NCI-H2107 (cell line): Measurements from ENCODE around the gene ATP8B4.
"Not testable (repeated sequence)": the region's sequence is repeated elsewhere in the genome, so short reads cannot be mapped to it uniquely, and the experiment has no call there.

Experiments used
- DNase-seq: peaks from one replicate; lab custom pipeline; 2025; lab: John Stamatoyannopoulos, UW

Gene ATP8B4

DNA sequence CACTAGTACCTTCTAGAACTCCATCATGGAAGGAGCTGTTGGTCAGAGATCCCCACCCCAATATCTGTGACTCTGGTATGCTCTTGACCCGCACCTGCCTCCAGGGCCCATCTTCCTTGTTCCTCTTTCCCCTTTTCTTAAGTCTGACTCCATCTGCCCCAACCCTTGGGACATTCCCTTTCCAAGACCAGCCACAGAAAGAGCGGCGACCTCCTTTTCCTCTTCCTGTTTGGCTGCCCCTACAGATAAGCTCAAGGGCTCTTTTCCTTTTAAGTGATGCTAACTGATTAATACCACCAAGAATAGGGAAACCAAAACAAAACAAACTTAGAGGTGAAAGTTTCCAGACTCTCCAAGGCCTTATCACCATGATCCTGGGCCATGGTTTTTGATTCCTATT lies 21.9 kb upstream of the ATP8B4 start:
- DNase-seq: no peak

DNA sequence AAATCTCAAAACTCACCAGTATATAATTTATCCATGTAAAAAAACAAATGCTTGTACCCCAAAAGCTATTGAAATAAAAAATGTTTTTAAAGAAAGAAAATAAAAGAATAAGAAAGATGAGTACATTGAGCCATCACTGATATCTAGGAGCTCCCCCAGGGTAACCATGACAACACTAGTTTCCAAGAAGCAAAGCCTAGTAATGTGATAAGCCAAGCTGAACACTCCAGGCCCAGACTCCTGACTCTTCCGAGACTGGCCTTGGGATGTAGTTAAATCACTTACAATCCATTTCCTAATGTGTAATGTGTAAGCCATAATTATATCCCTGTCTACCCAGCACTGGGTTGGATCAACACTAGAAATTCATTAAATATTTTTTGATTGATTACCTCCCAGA lies 21.1 kb upstream of the ATP8B4 start:
- DNase-seq: no peak

DNA sequence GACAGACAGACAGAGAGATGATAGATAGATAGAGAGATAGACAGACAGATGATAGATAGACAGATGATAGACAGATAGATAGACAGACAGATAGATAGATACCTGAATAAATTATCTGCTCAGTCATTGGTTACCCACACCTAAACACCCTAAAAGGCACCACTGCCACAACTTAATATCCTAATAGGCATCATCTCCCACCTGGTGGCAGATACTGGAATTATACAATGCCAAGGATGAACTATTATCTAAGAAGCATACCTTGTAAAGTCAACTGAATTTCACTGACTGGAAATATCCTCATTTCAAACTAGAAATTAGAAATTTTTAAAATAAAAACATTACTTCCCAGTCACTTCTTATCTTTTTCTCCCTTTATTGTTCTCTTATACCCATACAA lies 19.4 kb upstream of the ATP8B4 start:
- no peak for DNase-seq

DNA sequence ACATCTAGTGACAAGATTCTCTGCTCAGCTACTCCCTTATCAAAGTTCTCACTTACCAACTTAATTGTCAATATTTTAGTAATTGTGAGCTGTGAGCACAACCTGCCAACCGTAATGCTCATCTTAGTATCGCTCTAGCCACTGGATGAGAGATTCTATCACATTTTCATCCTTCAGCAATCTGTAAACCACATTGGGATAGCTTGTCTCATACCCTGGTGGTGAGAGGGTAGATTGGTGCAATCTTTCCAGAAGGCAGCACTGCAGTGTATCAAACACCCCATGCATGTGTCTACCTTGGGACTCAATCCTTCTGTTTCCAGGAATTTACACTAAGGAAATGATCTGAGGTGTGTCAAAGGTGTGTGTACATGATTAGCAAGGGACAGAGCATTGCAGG lies 18.9 kb upstream of the ATP8B4 start:
- no peak for DNase-seq

DNA sequence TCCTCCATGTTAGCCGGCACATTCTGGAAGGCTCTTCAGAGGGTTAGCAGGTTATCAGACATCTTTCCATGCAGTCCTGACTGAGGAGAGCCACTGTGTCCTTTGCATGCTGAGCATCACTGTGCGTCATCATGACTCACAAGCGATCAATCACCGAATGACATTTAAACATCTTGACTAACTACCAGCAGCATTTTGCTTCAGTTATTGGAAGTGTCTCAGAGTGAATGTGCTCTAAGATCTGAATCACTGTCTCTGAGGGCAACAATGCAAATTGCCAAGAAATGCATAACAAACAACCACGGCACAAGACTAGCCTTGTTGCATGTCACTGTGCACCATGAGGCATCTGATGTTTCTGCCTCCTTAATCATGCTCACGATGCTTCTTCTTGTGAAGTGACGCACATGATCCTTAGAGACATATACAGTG lies 18.3 kb upstream of the ATP8B4 start:
- no peak for DNase-seq

DNA sequence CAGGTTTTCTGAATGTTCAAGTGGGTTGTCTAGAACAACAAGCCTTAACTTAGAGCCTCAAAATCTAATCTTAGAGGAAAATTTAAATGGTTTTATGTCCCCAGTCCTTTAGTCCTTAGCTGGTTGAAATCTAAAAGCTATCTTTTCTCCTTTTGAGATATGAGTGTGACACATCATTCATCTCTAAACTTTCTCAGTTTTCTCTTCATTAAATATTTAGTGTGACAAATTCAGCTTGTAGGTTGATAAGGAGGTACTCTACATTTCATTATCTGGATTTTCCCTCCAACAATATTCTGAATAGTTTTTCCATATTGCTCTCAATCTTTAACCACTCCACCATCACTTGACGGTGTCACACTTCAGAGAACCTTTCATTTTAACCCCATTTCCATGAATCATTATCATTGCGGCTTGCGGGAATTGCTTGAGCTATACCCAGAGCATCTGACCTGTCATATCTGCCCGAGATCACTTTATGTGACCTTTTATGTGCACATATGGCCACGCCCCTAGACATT lies 16.1 kb upstream of the ATP8B4 start:
- no peak for DNase-seq

DNA sequence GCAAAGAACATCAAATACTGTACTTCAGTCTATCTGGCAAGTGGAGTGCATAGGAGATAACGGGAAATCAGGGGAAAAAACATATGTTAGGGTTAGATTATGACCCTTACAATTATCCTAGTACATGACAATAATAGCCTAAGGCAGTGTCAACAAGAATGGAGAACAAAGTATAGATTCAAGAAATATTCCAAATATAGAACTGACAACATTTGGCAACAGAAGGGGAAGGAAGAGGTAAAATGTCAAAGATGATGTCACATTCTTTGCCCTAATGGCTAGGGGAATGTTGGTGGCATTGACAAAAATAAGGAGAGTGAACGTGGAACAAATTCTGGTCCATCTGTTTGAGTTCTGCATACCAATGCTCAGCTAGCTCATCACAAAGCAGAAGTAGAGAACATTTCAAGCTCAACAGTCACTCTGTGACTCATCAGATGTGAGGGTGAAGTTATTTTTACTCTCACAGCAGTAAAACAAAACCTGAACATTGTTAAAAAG lies 15.5 kb upstream of the ATP8B4 start:
- no peak for DNase-seq

DNA sequence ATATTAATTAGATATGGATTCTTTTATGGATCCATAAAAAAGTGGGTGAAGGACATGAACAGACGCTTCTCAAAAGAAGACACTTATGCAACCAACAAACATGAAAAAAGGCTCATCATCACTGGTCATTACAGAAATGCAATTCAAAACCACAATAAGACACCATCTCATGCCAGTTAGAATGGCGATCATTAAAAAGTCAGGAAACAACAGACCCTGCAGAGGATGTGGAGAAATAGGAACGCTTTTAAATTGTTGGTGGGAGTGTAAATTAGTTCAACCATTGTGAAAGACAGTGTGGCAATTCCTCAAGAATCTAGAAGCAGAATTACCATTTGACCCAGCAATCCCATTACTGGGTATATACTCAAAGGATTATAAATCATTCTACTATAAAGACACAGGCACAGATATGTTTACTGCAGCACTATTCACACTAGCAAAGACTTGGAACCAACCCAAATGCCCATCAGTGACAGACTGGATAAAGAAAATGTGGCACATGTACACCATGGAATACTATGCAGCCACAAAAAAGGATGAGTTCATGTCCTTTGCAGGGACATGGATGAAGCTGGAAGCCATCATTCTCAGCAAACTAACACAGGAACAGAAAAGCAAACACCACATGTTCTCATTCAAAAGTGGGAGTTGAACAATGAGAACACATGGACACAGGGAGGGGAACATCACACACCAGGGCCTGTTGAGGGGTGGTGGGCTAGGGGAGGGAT lies 13.4 kb upstream of the ATP8B4 start:
- DNase-seq: not testable (repeated sequence)

DNA sequence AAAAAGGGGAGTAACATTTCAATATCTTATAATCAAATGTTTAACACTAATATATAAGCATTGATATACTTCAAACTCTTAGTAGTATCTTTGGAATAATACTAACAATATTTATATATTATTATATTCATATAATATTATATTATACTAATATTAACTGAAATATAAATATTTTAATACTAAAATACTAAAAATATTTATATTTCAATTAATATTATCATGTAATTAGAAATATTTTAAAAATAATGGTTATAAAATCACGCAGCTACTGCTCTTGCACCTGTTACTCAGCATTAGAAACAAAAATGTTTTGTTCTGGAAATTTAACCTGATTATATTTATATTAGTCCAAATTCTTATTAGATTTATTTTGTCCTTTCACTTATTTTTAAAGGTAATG lies 12.6 kb upstream of the ATP8B4 start:
- no peak for DNase-seq

DNA sequence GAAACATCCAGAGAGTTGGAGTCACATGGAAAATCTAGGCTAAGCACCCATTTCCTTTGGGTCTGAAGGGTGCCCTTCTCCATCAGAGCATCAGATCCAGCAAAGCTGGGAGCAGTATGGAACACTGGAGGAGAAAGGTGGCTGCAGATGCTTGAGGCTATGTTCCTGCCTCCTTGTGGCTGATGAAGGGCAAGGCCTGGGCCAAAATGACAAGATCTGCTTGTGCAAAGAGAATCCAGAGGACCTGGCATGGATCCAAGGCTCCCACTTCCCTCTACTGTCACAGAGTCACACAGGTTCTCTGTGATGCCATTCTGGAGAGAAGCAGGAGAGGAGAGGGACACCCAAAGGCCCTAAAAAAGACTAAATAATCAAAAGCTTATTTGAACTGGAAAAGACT lies 9.2 kb upstream of the ATP8B4 start:
- DNase-seq: no peak

DNA sequence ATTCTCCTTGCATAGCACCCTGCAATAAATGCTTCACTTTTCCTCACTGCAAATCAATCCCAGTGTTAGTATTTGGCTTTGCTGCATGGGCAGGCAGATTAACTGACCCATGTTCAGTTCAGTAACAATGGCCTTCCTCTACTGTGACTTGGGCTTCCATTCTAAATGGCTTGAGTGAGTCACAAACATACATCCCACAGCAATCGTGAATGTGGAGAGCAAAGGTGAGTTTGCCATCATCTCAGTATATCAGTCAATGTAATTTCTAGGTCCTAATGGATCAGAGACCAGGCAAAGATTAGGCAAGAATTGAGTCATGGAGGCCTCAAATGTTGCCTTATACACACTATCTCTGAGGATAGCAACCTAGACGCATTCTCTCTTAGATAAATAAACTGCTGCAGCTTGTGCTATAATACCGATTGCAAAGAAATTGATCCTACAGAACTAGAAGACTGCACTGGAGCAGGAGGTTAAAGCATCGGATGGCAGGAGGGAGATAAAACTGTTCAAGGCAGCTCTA lies 8.3 kb upstream of the ATP8B4 start:
- DNase-seq: no peak

DNA sequence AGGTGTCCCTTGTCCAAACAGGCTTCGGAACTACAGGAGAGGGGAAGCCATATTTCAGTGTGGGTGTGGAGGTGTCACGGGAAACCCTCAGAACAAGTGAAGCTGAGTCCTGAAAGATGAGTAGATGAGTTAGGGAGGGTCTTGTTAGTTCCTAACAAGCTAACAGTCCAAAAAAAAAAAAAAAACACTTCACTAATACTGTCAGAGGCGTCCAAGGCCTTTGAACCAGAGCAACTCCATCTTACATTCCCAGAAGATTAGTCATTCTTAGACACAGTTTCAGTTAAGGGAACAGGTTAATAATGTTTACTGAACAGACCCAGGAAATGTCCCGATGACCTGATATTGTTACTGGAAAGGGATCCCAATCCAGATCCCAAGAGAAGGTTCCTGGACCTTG lies 7.0 kb upstream of the ATP8B4 start:
- DNase-seq: no peak

DNA sequence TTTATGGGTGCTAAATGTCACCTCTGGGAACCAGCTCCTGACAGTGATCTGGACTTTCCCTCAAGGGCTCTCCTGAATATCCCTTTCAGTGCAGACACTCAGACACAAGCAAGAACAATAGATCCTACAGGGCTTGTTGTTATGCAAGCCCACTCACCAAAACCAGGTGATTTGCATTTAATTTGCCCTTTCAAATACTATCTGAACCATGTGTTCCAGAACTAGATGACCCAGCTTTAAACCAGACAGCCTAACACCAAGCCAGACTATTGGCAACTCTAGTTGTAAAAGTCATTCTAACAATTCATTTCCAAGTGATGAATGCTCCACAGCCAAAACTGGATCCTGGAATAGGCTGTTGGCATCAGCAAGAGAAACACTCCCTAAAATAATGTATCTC lies 5.6 kb upstream of the ATP8B4 start:
- DNase-seq: no peak

DNA sequence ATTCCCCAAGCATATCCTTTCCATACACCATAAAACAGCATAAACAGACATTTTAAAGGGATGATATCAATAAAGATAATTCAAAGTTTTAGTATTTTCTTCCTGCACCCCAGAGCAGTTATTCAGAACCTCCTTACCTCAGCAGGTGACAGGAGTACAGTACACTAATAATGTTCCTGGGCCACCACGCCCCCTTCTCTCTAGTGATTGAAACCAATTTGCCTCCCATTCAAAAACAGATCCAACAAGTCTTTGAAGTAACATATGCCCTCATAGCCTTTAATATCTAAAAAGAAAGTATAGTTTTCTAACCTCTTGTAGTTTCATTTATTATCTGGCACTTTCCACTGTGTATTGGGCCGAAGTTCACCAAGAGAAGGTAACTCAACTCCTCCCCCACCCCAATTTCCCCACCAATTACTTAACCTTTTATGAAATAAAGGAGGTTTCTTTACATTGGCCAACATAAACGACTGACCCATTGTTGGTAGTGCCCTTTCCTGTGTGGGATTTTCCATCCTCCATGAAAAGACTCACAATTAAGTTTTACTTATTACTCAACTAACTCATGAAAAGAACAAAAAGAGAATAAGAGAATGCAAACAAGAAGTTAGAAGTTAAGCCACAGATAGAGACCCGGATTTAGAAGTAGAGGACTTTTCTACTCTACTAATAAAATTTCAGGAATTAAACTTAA lies 5.0 kb upstream of the ATP8B4 start:
- no peak for DNase-seq

DNA sequence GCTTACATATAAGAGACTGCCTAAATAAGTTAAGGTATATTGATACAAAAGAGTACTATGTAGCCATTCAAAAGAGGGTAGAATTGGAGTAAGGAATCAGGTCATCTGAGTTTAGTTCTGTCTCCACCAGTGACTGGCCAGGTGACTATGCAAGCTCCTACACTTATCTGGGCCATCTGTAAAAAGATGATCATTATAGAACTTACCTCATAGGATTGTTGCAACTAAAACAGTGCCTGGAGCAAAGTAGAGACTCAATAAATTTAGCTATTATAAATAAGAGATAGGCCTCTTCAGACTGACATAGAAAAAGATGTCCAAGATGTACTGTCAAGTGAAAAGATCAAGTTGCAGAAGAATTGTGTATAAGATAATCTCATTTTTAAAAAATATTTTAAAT lies 1.7 kb upstream of the ATP8B4 start:
- no peak for DNase-seq

DNA sequence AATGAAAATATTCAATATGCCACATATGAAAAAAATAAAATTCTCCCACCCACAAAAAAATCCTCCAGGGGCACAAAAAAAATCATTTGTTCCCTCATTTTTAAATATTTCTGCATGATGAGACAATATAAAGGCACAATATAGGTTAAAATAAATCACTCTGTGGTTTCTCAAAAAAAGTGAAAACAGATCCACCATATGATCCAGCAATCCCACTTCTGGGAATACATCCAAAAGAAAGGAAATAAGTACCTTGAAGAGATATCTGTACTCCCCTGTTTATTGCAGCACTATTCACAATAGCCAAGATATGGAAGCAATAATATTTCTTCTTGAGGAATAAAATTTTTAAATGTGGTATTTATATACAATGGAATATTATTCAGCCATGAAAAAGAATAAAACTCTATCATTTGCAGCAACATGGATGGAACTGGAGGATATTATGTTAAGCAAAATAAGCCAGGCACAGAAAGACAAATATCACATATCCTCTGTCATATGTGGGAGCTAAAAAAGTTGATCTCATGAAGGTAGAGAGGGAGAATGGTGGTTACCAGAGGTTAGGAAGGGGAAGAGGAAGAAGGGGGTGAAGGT lies 1.5 kb downstream of the ATP8B4 start:
- no peak for DNase-seq

DNA sequence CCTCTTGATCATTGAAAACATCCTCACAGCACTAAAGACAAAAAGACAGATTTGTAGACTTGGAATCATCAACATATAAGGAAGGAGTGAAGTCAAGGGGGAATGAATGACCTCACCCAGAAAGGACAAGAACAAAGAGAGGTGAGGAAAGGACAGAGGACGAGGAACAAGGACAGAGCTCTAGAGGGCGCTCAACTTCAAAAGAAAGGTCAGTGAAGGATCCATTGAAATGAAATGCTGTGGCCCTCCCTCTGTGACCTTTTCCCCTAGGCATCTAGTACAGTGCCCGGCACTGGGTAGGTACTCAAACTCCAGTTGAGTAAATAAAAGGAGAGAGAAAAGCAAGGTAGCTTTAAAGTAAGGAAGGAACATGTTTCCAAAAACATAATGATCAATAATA lies 2.6 kb downstream of the ATP8B4 start:
- no peak for DNase-seq

DNA sequence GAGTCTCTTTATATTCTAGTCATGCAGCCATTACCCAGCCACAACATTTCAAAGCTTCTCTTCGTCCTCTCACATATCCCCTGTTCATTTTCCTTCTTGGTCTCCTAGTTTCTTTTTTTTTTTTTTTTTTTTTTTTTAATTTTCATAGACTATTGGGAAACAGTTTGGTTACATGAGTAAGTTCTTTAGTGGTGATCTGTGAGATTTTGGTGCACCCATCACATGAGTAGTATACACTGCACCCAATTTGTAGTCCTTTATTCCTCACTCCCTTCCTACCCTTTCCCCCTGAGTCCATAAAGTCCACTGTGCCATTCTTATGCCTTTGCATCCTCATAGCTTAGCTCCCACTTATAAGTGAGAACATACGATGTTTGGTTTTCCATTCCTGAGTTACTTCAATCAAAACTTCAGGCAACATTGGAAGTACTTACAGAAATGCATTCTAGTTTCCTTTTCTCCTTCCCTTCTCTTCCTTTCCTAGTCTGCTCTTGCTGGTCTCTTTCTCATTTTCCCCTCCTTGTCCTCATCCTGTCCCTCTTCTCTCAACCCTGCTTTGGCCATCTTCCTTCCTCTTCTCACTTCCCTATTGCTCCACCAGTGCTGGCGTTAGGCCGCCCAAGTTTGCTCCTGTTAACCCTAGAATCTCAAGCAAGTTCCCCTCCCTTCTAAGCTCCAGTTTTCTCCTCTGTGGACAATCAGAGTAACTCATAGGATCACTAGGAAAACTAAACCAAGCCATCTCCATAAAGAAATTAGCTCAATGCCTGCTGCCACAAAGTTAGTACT lies 4.8 kb downstream of the ATP8B4 start:
- DNase-seq: no peak

DNA sequence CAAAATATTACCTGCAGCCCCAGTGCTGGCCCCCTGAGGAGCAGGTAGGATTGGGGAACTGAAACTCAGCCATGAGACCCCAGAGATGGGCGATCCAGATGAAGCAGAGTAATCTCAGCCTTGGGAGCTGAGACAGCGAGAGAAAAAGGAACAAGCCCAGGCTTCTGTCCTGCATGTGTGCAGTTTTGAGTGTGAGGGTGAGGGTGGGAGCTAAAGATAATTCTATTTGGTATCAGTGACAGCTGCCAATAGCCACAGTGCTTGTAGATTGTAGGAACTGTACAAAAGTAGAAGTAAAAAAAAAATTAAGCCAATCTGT lies 5.9 kb downstream of the ATP8B4 start:
- DNase-seq: no peak

DNA sequence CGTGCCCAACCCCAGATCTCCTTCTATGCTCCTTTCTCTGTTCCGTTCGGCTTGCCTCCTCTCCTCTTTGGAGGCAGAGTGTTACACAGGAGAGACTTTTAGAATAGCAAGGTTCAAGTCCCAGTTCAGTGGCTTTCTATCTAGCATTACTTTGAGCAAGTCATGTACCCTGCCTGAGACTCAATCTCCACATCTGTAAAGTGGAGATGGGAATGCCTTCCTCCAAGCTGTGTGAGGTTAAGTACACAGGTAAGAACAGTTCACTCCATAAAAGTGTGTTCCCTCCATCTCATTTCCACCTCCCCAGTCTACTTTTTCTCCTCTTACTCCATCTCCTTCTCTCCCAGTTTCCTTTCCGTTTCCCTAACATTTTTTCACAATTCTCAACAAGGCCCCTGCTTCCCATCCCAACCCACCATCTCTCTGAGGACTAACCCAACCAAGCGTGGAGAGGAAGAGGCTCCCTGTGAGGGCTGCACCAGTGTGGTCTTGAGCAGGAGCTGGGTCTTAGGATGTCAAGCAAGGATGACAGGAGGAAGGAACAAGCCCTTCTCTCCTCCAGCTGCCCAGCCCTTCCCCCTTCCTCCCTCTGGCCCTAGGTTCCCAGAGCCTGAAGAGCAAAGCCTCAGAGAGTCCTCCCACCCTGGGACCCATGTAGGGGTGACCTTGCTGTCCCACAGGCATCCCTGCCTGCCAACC lies 6.4 kb downstream of the ATP8B4 start:
- no peak for DNase-seq

DNA sequence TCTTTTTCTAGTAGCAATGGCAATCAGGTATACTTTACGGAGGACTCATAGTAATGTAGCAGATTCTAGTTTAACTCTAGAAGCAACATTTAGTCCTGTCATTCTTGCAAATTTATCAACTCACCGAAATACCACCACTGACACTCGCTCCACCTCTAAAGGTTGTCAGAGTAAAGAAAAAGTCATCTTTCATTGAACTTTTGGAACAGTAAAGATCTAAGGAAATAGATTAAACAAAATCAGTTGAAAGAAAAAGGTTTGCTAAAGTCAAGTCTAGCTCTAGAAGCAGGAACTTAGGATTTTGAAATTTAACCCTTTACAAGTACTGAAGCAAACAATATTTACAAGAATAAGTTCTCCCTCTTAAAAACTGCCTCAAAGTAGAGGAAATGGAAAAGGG lies 8.7 kb downstream of the ATP8B4 start:
- DNase-seq: no peak
